ENCODE data around the gene SEMA3G.

The SEMA3G gene

DNA sequence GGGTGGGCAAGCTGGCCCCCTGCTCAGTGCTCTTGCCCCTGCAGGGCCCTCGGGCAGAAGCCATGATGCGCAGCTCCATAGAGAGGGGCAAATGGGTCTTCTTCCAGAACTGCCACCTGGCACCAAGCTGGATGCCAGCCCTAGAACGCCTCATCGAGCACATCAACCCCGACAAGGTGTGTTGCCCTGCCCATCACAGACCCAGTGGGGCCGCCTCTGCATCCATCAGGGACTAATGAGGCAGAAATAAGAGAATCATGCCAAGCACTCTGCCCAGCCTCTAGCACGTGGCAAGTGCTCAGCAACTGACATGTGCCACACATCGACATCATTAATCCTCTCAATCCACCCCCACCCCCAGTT lies 49.4 kb downstream of the SEMA3G start:
- DNase-seq (ENCODE audit: low spot score) = no peak
- TF ChIP-seq, protein P1, sequence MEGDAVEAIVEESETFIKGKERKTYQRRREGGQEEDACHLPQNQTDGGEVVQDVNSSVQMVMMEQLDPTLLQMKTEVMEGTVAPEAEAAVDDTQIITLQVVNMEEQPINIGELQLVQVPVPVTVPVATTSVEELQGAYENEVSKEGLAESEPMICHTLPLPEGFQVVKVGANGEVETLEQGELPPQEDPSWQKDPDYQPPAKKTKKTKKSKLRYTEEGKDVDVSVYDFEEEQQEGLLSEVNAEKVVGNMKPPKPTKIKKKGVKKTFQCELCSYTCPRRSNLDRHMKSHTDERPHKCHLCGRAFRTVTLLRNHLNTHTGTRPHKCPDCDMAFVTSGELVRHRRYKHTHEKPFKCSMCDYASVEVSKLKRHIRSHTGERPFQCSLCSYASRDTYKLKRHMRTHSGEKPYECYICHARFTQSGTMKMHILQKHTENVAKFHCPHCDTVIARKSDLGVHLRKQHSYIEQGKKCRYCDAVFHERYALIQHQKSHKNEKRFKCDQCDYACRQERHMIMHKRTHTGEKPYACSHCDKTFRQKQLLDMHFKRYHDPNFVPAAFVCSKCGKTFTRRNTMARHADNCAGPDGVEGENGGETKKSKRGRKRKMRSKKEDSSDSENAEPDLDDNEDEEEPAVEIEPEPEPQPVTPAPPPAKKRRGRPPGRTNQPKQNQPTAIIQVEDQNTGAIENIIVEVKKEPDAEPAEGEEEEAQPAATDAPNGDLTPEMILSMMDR (IDR thresholded peaks at IDR 0.05; ENCODE audit: extremely low read depth, missing control alignments) = no peak

DNA sequence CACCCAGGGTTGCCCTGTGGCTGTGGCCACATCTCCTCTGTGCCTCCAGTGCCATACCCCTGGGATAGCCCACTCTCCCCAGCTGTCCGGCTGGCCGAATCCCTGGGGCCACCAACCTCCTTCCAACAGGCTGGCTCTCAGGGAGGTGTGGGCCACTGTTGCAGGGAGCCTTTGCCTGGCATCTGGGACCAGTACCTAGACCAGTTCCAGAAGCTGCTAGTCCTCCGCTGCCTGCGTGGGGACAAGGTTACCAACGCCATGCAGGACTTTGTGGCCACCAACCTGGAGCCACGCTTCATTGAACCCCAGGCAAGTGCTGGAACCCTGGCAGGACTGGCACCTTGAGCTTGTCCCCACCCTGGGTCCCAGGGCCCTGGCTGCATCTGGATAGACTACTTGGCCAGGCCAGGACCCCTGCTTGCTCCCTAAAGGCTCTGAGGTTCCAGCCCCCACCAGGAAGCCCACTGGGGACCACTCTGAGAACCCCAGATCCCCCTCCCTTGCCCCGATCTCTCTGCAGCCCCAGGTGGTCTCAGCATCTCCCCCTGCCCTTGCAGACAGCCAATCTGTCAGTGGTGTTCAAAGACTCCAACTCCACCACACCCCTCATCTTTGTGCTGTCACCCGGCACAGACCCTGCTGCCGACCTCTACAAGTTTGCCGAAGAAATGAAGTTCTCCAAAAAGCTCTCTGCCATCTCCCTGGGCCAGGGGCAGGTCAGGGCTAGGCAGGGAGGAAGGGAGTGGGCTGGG lies 50.0 kb downstream of the SEMA3G start:
- TF ChIP-seq, protein P1 (IDR thresholded peaks at IDR 0.05; ENCODE audit: extremely low read depth, missing control alignments) = no peak
- no peak for DNase-seq (ENCODE audit: low spot score)

DNA sequence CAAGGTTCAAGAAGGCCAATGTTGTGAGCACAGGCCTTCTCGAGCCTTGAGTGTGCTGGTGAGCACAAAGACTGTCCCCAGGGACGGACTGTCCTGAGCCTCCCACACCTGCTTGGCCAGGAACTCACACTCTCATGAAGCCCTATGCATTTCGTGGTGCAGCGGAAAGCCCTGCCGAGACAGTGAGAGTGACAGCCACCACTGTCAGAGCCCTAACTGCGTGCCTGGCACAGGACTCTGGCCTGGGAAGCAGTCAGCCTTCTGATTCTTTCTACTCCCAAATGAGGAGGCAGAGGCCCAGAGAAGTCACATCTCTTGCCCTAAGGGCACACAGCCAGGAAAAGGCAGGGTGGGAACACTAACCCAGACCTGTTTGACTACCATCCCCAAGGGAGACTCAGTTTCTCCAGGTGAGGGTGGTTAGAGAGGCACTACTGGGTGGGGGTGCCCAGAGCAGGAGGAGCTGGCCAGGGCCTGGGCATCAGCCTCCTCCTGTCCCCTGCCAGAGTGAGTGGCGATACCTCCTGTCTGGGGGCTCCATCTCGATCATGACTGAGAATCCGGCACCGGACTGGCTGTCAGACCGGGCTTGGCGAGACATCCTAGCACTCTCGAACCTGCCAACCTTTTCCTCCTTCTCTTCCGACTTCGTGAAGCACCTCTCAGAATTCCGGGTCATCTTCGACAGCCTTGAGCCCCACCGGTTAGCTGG lies 50.8 kb downstream of the SEMA3G start:
- TF ChIP-seq, protein P1 (IDR thresholded peaks at IDR 0.05; ENCODE audit: extremely low read depth, missing control alignments) = no peak
- DNase-seq (ENCODE audit: low spot score) = no peak

DNA sequence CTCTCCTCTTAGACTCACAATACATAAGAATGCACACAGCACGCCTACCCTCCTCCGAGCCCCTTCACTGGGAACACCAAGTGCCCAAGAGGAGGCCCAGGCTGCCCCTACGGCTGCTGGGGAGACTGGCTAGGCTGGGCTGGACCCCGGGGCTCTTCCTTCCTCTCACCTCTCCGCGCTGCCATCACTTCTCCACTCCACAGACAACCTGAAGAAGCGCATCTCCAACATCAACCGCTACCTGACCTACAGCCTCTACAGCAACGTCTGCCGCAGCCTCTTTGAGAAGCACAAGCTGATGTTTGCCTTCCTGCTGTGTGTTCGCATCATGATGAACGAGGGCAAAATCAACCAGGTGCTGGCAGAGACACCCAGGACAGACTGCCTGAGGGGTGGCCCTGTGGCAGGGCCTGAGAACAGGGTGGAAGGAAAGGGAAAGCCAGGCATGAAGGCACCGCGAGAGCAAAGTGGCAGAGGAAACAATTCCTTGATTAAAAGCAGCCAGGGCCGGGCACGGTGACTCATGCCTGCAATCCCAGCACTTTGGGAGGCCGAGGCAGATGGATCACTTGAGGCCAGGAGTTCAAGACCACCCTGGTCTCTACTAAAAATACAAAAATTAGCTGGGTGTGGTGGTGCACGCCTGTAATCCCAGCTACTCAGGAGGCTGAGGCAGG lies 51.6 kb downstream of the SEMA3G start:
- DNase-seq (ENCODE audit: low spot score) = no peak
- TF ChIP-seq, protein P1 (IDR thresholded peaks at IDR 0.05; ENCODE audit: extremely low read depth, missing control alignments) = no peak

DNA sequence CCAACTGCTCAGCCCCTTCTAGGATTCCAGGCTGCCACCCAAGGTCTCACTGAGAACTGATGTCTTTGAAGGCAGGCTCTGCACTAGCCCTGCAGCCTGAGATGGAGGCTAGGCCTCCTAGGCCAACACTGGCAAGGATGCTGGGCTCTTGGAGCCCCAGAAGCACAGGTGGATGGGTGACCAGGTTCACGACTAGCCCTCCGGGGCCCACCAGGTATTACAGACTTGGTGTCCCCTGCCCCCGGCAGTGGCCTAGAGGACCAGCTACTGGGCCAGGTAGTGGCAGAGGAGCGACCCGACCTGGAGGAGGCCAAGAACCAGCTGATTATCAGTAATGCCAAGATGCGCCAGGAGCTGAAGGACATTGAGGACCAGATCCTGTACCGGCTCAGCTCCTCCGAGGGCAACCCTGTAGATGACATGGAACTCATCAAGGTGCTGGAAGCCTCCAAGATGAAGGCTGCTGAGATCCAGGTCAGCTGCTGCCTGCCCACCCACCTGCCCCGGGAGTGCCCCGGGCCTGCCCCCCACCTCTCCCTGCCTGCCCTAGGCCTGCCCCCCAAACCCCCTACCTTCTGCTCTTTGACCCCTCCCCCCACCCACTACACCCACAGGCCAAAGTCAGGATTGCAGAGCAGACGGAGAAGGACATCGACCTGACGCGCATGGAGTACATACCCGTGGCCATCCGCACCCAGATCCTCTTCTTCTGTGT lies 52.5 kb downstream of the SEMA3G start:
- TF ChIP-seq, protein P1 (IDR thresholded peaks at IDR 0.05; ENCODE audit: extremely low read depth, missing control alignments) = no peak
- no peak for DNase-seq (ENCODE audit: low spot score)

DNA sequence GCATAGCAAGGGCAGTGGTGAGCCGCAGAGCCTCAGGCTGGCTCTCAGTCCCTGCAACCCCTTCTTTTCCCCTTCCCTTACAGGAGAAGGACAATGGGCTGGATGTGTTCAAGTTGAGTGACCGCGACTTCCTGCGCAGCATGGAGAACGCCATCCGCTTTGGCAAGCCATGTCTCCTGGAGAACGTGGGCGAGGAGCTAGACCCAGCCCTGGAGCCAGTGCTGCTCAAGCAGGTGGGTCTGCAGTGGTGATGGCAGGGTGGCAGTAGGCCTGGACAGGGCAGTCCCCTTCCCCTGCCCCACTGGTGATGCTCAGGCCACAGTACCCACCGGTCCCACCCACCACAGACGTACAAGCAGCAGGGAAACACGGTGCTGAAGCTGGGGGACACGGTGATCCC lies 53.8 kb downstream of the SEMA3G start:
- TF ChIP-seq, protein P1 (IDR thresholded peaks at IDR 0.05; ENCODE audit: extremely low read depth, missing control alignments) = no peak
- no peak for DNase-seq (ENCODE audit: low spot score)

Measured in GM20000 (cell line).